NCI-H2196 treated with DMSO at 0.1 percent for 48 hours (cell line): ENCODE measurements around the gene TPSG1.

ENCODE experiments used
- DNase-seq: peaks from one replicate; lab custom pipeline; 2025; ENCODE audit not compliant: unreplicated experiment; lab: John Stamatoyannopoulos, UW

The TPSG1 gene

DNA sequence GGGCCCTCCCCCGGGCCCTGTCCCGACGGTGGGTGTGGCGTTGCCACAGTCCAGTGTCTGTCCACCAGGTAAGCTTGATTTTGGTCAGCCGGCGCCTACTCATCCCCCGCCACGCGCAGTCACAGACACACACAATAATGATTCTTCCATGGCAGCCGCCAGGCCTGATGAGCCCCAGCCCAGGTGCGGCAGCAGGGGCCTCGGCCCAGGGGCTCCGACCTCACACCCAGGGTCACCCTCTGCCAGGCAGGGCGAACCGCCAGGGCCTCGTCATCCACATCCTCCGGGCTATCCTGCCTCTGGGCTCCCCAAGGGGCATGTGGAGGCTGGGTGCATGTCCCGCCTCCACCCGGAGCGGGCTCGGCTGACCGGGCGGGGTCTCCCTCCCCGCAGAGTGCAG, 7.5 kb downstream of the TPSG1 start:
- no peak for DNase-seq

DNA sequence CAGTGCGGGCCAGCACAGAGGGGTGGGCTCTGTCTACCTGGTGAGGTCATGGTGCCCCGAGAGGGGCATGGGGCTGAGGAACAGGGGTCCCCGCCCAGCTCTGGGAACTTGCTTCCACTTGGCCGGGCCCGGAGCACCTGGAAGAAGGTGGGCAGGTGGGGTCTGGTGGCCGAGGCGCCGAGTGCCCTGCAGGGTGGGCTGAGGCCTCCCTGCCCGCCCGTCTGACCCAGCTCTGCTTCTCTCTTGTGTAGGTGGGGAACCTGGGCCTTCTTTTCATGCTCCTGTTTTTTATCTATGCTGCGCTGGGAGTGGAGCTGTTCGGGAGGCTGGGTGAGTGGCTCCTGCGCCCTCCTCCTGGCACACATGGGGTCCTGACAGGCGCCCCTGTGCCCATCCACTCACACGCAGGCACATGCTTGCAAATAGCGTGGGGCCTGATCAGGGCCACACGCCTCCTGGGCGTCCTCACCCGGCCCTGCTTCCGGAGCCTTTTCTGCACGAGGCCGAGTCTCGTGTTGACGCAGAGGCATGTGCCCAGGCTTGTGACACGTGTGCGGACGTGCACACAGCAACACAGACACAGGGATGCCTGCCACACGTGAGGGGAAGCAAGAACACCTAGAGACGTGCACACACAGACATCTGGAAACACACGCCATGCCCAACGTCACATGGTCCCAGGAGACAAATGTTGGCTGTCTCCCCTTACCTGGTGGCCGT, 8.2 kb downstream of the TPSG1 start:
- no peak for DNase-seq

- DNase-seq: no peak
Observed at GRCh38 chr16:1216296-1216619, 8.8 kb downstream of the TPSG1 start.

DNA sequence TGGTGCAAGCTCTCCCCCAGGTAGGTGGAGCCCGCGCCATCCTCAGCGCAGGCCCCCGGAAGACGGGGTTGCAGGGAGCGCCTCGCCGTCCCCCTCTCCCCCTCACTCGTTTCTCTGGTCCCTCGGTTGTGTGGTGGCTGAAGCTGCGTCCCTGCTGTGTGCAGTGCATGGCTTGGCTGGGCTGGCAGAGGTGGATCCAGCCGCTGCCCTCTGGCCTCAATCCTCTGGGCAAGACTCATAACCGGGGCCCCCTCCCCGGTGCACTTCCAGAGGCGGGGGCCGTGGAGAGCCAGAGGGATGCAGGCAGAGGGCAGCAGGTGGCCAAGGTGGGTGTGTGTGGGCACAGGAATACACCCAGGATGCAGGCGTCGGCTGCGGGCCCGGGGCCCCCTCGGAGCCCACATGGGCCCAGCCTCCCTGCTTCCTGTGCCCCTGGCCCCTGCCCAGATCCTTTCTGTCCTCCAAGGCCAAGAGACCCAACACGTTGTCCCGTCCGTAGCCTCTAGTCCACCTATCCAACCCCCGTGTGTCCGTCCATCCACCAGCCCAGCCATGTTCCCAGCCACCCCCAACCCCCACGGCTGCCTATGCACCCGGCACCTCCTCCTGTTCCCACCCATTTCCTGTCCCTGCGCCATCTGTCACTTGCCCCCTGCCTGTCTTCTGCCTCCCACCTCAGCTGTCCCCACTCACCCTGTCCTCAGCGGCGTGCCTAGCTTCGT, 9.3 kb downstream of the TPSG1 start:
- no peak for DNase-seq

DNA sequence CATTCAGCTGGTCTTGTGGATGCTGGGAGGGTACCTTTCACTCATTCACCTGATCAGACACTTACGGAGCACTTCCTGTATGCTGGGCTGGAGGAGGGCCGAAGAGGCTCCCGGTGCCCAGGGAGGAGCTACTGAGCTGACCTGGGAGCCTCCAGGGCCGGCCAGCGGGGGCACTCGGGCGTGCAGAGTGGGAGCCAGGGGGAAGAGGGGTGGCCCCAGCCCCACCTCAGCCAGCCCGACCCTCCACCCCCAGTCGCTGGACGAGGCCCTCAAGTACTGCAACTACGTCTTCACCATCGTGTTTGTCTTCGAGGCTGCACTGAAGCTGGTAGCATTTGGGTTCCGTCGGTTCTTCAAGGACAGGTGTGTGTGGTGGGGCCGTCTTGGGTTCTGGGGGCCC, 10.3 kb downstream of the TPSG1 start:
- DNase-seq: no peak

- no peak for DNase-seq
Observed at GRCh38 chr16:1213796-1214372, 11.2 kb downstream of the TPSG1 start.

- DNase-seq: no peak
Observed at GRCh38 chr16:1213231-1213630, 11.8 kb downstream of the TPSG1 start.

DNA sequence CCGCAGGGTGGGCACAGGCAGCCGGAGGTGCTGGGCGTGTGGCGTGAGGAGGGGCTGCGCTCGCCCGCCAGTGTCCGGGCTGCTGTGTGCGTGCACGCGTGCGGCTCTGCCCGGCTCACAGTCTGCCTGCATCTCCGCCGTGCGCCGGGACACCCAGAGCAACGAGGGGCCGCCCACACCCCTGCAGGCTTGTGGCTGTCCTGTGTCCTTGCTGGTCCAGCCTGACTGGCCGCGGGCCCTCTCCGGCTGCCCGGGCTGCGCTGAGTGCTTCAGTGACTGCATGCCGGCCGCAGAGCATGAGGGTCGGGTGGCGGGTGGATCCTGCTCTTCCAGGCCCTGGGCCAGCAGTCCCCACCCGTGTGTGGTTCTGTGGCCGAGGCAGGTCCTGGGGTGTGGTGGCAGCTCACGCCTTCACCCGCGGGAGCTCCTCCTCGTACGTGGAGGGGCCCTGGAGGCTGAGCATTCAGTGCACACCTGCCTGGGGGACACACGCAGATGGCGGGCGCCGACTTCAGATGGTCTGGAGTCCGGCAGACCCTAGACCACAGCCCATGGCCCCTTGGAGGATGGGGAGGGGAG, 12.4 kb downstream of the TPSG1 start:
- DNase-seq: no peak

- DNase-seq: no peak
Observed at GRCh38 chr16:1211451-1212268, 13.4 kb downstream of the TPSG1 start.

DNA sequence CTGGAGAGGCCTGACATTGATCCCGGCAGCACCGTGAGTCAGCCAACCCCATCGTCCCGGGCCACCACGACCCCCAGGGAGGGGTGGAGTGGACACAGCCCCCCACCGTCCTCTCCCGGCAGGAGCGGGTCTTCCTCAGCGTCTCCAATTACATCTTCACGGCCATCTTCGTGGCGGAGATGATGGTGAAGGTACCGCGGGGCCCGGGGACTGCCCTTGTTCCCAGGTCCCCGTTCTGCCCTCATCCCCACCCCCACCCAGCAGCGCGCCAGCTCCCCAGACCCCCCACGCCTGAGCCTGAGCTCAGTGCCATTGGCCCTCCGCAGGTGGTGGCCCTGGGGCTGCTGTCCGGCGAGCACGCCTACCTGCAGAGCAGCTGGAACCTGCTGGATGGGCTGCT, 14.6 kb downstream of the TPSG1 start:
- DNase-seq: no peak

- DNase-seq: no peak
Observed at GRCh38 chr16:1209081-1209480, 16.0 kb downstream of the TPSG1 start.

DNA sequence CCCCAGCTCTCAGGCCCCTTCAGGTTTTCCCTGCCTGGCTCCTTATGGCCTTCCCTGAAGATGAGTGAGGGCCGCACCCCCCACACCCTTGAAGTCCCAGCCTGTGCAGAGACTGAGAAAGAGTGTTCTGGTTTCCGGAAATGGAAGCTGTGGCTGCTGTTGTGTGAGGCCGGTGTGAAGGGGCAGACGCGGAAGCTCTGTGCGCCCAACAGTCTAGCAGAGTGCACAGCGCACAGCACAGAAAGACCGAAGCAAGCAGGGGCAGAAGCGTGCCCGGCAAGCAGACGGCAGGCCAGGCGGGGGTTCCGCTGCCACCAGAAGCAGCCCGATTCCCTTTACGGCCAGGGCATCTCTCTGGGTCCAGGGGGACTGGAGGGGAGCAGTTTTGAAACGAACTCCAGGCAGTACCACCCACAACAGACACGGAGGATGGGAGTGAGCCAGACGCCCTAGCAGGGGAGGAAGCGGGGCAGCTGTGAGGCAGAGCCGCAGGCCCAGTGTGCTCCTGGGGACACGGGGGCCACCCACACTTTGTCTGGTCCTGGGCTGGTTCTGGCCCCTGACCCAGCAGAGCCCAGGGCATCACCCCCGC, 16.7 kb downstream of the TPSG1 start:
- no peak for DNase-seq

DNA sequence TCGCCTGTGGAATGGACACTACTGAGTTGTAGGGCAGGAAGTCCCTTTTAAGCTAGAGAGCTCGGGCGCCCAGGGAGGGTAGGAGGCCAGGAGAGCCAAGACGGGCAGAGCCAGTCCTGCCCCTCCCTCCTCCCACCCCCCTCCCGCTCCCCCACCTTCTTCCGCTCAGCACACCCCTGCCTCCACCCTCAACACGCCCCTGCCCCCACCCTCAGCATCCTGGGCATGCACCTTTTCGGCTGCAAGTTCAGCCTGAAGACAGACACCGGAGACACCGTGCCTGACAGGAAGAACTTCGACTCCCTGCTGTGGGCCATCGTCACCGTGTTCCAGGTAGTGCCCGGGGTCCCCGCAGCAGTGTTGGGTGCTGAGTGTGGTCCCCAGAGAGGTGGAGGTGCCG, 18.3 kb downstream of the TPSG1 start:
- DNase-seq: no peak

- DNase-seq: no peak
Observed at GRCh38 chr16:1206326-1206725, 18.7 kb downstream of the TPSG1 start.

DNA sequence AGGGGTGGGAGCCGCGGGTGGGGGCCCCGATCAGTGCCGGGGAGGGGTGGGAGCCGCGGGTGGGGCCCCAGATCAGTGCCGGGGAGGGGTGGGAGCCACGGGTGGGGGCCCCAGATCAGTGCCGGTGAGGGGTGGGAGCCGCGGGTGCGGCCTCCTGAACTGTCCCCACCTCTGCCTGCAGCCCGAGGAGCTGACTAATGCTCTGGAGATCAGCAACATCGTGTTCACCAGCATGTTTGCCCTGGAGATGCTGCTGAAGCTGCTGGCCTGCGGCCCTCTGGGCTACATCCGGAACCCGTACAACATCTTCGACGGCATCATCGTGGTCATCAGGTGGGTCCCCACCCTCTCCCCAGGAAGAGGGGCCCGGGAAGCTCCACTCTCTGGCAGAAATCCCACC, 20.1 kb downstream of the TPSG1 start:
- no peak for DNase-seq

GRCh38 chr16:1202274-1202673, 22.8 kb downstream of the TPSG1 start:
- DNase-seq: no peak

GRCh38 chr16:1201444-1201843, 23.6 kb downstream of the TPSG1 start:
- no peak for DNase-seq

- no peak for DNase-seq
Observed at GRCh38 chr16:1200014-1200627, 24.9 kb downstream of the TPSG1 start.

DNA sequence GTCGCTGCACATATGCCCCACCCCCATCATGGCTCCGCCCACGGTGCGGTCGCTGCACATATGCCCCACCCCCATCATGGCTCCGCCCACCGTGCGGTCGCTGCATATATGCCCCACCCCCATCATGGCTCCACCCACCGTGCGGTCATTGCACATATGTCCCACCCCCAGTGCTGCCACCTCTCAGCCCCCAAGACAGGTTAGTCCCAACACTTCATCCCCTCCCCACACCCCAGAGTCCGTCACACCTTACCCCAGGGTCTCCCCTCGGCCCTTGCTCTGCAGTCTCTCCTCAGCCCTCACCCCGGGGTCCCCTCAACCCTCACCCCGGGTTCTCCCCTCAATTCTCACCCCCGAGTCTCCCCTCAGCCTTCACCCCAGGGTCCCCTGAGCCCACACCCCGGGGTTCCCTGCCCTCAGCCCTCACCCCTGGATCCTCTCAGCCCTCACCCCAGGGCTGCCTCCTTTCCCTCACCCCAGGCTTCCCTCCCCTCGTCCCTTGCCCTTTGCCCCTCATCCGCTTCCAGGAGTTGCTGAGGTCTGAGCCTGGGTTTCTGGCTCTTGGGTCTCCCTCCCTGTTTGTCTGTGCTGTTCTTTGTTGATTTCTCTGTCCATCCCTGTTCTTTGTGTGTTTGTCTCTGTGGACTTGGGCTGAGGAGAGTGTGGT, 25.6 kb downstream of the TPSG1 start:
- DNase-seq: no peak
